Measurements from ENCODE around the gene NEK7.

DNA sequence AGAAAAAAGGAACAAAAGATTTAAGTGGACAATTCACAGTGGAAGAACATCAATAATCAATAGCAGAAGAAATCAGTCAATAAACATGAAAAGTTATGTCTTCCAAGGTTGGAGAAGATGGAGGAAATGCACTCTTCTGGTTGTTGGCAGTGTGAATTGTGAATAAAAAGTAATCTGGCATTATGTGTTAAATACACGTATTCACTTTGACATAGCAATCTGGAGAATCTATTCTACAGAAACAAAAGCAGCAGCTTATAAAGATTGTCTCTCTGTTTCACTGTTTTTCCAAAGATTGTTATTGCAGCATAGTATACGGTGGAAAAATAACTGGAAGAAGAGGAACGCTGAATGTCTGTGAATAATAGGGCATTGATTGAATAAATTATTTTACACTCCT, 169.4 kb downstream of the NEK7 start:
- TF ChIP-seq, protein P1, sequence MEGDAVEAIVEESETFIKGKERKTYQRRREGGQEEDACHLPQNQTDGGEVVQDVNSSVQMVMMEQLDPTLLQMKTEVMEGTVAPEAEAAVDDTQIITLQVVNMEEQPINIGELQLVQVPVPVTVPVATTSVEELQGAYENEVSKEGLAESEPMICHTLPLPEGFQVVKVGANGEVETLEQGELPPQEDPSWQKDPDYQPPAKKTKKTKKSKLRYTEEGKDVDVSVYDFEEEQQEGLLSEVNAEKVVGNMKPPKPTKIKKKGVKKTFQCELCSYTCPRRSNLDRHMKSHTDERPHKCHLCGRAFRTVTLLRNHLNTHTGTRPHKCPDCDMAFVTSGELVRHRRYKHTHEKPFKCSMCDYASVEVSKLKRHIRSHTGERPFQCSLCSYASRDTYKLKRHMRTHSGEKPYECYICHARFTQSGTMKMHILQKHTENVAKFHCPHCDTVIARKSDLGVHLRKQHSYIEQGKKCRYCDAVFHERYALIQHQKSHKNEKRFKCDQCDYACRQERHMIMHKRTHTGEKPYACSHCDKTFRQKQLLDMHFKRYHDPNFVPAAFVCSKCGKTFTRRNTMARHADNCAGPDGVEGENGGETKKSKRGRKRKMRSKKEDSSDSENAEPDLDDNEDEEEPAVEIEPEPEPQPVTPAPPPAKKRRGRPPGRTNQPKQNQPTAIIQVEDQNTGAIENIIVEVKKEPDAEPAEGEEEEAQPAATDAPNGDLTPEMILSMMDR (IDR thresholded peaks at IDR 0.05), result no peak
- no peak for TF ChIP-seq POLR2A (IDR thresholded peaks at IDR 0.05)
